Activated CD8-positive, alpha-beta memory T cell treated with anti-CD3 and anti-CD28 coated beads, Interleukin-2, amount 50 U/mL, for 1 hour (primary cell): ENCODE data around the gene VAV1.
A peak's percentile ranks its signal among the peaks of the same experiment; 100 is the strongest.
"Not testable (repeated sequence)": the region's sequence is repeated elsewhere in the genome, so short reads cannot be mapped to it uniquely, and the experiment has no call there.

Experiments used
- DNase-seq: peaks from one replicate; pipeline ENCODE4 v3.0.0-alpha.2; 2020; ENCODE audit errors: extremely low read depth

Gene VAV1

GRCh38 chr19:6848986-6849385 is 76.5 kb downstream of the VAV1 start:
- DNase-seq: no peak

- DNase-seq: no peak
Measured at GRCh38 chr19:6849876-6850275, 77.4 kb downstream of the VAV1 start.

- DNase-seq: no peak
Measured at GRCh38 chr19:6851359-6851758, 78.9 kb downstream of the VAV1 start.

- no peak for DNase-seq
Measured at GRCh38 chr19:6852001-6852400, 79.5 kb downstream of the VAV1 start.

DNA sequence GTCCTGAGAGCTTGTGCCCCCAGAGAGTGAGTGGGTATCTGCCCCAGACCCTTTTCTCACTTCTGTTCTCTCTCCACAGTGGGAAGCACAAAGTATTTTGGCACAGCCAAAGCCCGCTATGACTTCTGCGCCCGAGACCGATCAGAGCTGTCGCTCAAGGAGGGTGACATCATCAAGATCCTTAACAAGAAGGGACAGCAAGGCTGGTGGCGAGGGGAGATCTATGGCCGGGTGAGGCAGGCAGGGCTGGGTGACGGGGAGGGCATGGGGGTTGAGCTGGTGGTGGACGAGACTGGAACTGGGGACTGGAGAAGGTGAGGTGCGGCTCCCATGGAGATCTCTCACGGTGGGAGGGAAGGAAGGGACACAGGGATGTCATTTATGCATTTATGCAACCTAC is 81.4 kb downstream of the VAV1 start:
- DNase-seq: no peak

GRCh38 chr19:6854758-6855157 is 82.2 kb downstream of the VAV1 start:
- no peak for DNase-seq

DNA sequence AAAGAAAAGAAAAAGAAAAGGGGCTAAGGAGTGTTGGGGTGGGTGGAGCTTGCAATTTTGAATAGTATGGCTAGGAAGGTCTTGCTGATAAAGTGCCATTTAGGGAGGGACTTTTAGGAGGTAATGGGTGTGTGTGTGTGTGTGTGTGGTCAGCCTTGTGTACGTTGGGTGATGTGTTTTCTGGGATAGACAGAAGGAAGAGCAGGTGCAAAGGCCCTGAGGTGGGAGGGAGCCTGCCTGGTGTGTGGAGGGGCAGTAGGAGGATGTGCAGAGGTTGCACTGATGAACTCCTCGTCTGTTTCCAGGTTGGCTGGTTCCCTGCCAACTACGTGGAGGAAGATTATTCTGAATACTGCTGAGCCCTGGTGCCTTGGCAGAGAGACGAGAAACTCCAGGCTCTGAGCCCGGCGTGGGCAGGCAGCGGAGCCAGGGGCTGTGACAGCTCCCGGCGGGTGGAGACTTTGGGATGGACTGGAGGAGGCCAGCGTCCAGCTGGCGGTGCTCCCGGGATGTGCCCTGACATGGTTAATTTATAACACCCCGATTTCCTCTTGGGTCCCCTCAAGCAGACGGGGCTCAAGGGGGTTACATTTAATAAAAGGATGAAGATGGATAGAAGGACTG is 84.4 kb downstream of the VAV1 start:
- no peak for DNase-seq

DNA sequence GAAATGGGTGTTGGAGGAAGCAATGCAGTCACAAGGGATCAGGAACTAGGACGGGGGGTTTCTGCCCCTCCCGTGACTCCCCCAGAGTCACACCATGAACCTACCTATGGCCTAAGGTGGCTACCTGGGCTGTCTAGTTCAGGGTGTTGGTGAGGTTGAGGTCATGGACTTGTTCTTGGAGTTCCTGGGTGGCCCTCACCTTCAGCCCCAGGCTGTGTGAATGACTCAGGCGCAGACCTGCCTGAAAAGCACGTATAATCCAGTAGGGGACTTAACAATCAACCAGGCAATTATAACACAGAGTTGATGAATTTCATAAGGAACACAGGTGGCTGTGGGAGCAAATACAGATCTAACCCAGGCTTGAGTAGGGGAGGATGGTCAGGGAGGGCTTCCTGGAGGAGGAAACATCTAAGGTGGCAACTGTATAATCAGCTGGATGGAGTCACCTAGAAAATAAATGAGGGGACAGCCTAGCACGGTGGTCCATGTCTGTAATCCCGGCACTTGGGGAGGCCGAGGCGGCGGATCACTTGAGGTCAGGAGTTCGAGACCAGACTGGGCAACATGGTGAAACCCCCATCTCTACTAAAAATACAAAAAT is 89.3 kb downstream of the VAV1 start:
- DNase-seq: no peak

DNA sequence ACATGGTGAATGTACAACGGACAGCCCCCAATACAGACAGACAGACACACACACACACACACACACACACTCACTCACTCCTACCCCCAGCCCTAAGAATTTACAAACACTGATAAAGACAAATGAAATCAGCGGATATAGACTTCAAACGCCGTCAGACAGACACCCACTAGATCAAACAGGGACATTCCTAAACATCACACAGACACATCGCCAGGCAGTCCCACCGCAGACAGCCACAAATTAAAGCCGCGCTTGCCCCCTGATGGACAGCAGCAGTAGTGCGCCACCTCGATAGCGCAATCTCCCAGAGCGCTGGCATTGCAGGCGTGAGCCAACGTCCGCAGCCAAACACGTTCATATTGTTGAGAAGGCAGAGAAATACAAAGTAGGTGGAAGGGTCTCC is 90.2 kb downstream of the VAV1 start:
- DNase-seq: peak; percentile 80

DNA sequence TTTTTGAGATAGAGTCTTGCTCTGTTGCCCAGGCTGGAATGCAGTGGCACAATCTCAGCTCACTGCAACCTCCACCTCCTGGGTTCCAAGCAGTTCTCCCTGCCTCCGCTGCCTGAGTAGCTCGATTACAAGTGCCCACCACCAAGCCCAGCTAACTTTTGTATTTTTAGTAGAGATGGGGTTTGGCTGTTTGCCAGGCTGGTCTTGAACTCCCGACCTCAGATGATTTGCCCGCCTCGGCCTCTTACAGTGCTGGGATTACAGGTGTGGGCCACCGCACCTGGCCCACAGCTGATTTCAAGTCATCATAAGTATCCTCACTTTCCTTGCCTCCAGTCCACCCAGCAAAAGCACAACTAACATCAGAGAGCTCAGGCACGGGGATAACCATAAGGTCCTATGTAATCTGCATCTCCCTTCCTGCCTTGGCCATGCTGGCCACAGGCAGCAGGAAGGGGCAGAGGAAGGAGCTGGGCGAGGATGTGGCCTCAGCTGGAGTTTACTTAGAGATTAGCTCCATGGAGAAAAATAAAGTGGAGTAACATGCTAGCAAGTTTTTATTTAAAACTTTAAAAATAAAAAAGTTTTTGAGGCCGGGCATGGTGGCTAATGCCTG is 91.9 kb downstream of the VAV1 start:
- no peak for DNase-seq

DNA sequence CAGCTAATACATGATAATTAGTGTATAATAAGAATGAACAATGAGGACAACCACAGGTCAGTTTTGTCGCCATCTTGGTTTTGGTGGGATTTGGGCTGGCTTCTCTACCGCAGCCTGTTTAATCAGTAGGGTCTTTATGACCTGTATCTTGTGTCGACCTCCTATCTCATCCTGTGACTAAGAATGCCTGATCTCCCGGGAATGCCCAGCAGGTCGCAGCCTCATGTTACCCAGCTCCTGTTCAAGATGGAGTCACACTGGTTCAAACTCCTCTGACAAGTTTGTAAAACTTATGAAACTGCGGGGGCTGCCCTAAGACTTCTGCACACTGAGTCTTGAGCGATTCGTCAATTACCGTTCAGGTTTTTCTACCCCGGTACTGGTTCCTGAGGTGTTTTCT is 93.3 kb downstream of the VAV1 start:
- DNase-seq: no peak

DNA sequence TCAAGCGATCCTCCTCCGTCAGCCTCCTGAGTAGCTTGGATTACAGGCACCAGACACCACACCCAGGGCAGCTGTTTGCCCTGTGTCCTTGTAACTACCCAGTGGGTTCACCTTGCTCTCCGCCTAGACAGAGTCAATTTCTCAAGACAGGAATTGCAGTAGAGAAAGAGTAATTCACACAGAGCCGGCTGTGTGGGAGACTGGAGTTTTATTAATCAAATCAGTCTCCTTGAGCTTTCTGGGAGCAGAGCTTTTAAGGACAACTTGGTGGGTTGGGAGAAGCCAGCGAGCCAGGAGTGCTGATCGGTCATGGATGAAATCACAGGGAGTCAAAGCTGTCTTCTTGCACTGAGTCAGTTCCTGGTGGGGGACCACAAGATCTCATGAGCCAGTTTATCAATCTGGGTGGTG is 94.2 kb downstream of the VAV1 start:
- DNase-seq: no peak

GRCh38 chr19:6868351-6868750 is 95.8 kb downstream of the VAV1 start:
- no peak for DNase-seq

- not testable (repeated sequence) for DNase-seq
Measured at GRCh38 chr19:6869151-6869882, 96.8 kb downstream of the VAV1 start.

GRCh38 chr19:6873708-6874431 is 101.4 kb downstream of the VAV1 start:
- no peak for DNase-seq

- DNase-seq: no peak
Measured at GRCh38 chr19:6875218-6875617, 102.7 kb downstream of the VAV1 start.

DNA sequence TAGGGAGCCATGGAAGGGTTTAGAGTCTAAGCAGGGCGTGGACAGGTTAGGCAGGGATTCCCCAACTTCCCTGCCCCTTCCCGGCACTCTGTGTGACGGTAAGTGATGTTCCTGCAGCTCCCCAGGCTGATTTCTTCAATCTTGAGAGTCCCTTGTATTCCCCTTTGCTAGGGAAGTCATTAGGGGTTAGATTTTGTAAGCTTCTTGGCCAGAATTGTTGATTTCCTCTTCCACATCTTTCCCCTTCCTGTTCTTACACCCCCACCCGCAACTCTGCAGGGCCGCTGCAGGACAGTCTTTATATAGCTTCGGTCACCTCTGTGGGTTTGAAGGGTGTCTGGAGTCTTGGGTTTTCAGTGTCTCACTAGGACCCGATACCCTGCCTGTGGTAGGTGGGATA is 104.2 kb downstream of the VAV1 start:
- DNase-seq: no peak

DNA sequence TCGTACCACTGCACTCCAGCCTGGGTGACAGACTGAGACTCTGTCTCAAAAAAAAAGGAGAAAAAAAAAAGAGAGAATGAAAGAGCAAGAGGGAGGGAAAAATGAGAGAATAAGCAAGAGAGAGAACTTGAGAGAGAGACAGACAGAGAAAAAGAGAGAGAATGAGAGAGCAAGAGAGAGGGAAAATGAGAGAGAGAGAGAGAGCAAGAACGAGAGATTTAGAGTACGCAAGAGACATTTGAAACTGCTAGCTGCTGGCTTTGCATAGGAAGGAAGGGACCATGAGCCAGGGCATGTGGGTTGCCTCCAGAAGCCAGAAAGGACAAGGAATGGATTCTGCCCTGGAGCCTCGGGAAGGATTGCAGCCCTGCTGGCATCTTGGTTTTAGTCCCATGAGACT is 105.3 kb downstream of the VAV1 start:
- no peak for DNase-seq

DNA sequence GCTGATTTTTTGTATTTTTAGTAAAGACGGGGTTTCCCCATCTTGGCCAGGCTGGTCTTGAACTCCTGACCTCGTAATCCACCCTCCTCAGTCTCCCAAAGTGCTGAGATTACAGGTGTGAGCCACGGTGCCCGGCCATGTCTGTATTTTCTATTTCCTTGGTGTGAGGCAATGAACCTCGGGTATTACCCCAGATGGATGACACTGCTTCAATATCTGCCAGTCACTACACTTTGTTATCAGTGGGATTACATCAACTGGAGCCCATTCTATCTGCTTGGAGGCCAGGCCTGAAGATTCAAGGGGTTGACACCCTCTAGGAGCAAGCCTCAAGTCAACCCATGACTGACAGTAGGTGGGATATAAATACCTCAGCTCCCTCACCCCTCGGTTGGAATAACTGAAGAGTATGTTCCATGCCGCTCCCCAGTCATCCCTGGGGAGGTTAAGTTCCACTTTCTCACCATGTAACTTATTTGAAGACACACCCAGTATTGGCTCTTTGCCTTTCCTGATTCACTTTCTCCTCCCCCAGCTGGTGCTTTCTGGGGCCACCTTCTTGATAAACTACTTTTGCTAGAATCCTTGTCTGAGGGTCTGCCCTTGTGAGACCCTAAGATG is 113.9 kb downstream of the VAV1 start:
- no peak for DNase-seq

DNA sequence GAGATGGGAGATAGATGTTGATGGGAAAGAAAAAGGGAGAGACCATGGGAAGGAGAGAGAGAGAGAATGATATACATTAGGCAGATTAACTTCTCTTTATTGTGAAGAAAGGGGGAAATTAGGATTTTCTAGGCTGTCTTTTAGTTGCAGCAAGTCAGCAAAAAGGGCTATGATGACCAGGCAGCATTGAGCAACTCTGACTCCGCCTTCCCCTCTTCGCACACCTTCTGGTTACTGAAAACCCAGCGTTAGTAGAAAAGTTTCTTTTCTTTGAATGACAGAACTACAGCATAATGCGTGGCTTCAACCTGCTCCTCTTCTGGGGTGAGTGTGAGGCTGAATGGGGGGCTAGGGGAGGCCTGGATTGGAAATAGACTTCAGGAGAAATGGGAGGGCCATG is 114.8 kb downstream of the VAV1 start, which contains the start of gene ADGRE1:
Gene ADGRE1 (plus strand): TSS at position 264 of the 400 bp plus-strand sequence. CDS start 30 bp downstream, at position 294.
- no peak for DNase-seq

DNA sequence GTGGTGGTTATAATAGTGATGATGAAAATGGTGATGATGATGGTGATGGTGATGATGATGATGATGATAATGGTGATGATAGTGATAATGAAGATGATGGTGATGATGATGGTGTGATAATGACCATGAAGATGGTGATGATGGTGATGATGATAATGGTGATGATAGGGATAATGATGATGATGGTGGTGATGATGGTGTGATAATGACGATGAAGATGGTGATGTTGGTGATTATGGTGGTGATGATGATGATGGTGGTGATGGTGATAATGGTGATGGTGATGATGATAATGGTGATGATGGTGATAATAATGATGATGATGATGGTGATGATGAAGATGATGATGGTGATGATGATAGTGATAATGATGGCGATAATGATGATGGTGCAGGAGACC is 116.5 kb downstream of the VAV1 start:
- no peak for DNase-seq
